Caco-2 (cell line): ENCODE data around the gene NRP2. TPM values are rescaled to one million over a fixed set of nuclear protein-coding genes. Genes with fewer than 3 reads are reported as not detected.

Experiments
- BruUV-seq: library from RNA; stranded (reverse); fragments of 400-500 nt; replicated peaks from 2 replicates; lab custom pipeline; 2021; lab: Mats Ljungman, UMichigan
- CTCF ChIA-PET: fragments of 300-600 bp; sonication (Branson Sonifier 250); formaldehyde crosslinking; loops from one replicate; lab custom pipeline; 2022; ENCODE audit warnings: antibody characterized with exemption; lab: Charles Lee
- POLR2A ChIA-PET: fragments of 300-600 bp; sonication (Branson Sonifier 250); formaldehyde crosslinking; loops from one replicate; lab custom pipeline; 2022; ENCODE audit warnings: antibody characterized with exemption; lab: Charles Lee
- DNase-seq, 2 experiments: peaks; one replicate each; pipeline versions ENCODE4 v3.0.0 to v3.0.0-alpha.2; 2020 to 2022
- H3K27me3 ChIP-seq: replicated peaks from 2 replicates; pipeline ENCODE4 v1.6.0; 2011; ENCODE audit warnings: low read length; ENCODE audit not compliant: control insufficient read depth, insufficient read depth
- H3K36me3 ChIP-seq: 2 replicates; pipeline ENCODE4 v1.5.1; 2011; ENCODE audit warnings: low read length; ENCODE audit not compliant: control insufficient read depth, insufficient read depth
- H3K4me1 ChIP-seq: fragments of 250-450 bp; sonication (Bioruptor Pico); 2 replicates; pipeline ENCODE4 v1.5.1; 2020; ENCODE audit warnings: mild to moderate bottlenecking
- H3K4me3 ChIP-seq: 2 replicates; pipeline ENCODE4 v1.5.1; 2011; ENCODE audit warnings: low read depth, mild to moderate bottlenecking, control low read depth, low read length
- H3K9me3 ChIP-seq: fragments of 250-450 bp; sonication (Bioruptor Pico); 2 replicates; pipeline ENCODE4 v1.5.1; 2020; ENCODE audit warnings: mild to moderate bottlenecking, moderate library complexity
- H3K27ac Mint-ChIP-seq: one replicate; pipeline ENCODE4 v1.8.0; 2022; ENCODE audit warnings: mixed read lengths; ENCODE audit not compliant: unreplicated experiment
- H3K27me3 Mint-ChIP-seq: one replicate; pipeline ENCODE4 v1.8.0; 2022; ENCODE audit warnings: mixed read lengths; ENCODE audit not compliant: insufficient read depth, unreplicated experiment
- H3K36me3 Mint-ChIP-seq: one replicate; pipeline ENCODE4 v1.8.0; 2022; ENCODE audit warnings: mild to moderate bottlenecking, mixed read lengths; ENCODE audit not compliant: insufficient read depth, unreplicated experiment
- H3K4me1 Mint-ChIP-seq: one replicate; pipeline ENCODE4 v1.8.0; 2022; ENCODE audit warnings: low read depth, mixed read lengths; ENCODE audit not compliant: unreplicated experiment
- H3K4me3 Mint-ChIP-seq: one replicate; pipeline ENCODE4 v1.8.0; 2022; ENCODE audit warnings: mild to moderate bottlenecking, moderate library complexity, mixed read lengths; ENCODE audit not compliant: unreplicated experiment
- H3K9me3 Mint-ChIP-seq: one replicate; pipeline ENCODE4 v1.8.0; 2022; ENCODE audit warnings: mixed read lengths; ENCODE audit not compliant: unreplicated experiment
- CTCF ChIP-seq, 2 experiments: fragments of 200-600 bp in 1 of 2; IDR thresholded peaks; 1 replicate in 1 of 2; 2 replicates in 1 of 2; pipeline versions ENCODE4 v1.5.1 to v1.8.0; 2011 to 2022; ENCODE audit warnings: antibody characterized with exemption in 1 of 2, control low read depth in 1 of 2, inconsistent platforms in 1 of 2, low read depth in 1 of 2, low read length in 1 of 2, mild to moderate bottlenecking in 1 of 2, moderate library complexity in 1 of 2; ENCODE audit not compliant: insufficient read depth in 1 of 2, severe bottlenecking in 1 of 2, unreplicated experiment in 1 of 2
- intact Hi-C: fragments of 100-400 bp; cut with micrococcal nuclease; formaldehyde crosslinking; loops from one replicate; pipeline ENCODE4 v1.10.0; 2022; ENCODE audit not compliant: unreplicated experiment
- total RNA-seq: library from RNA; stranded (reverse); gene quantifications from 2 replicates; pipeline ENCODE4 v1.2.3, GENCODE V29; 2022

Gene NRP2
- total RNA-seq, 1 experiment from 2014 or later: 96.9 TPM

GRCh38 chr2:205827809-205828365, 145.6 kb downstream of the NRP2 start:
- Histone ChIP-seq H3K9me3 (peaks cover 2% of the 10 kb centered on the region; the same call in 1 of the 2 replicates), H3K27me3 (no peaks in the 10 kb centered on the region), H3K4me3 (no peak overlapping the region), H3K36me3 (no peaks in the 10 kb centered on the region), H3K4me1 (no peaks in the 10 kb centered on the region)
- CTCF ChIA-PET: no interaction called here
- Mint-ChIP-seq H3K9me3 (no peaks in the 10 kb centered on the region), H3K4me1 (no peaks in the 10 kb centered on the region), H3K27me3 (peaks cover 5% of the 10 kb centered on the region), H3K27ac (no peak overlapping the region), H3K4me3 (no peak overlapping the region), H3K36me3 (no peaks in the 10 kb centered on the region)
- no peak for TF ChIP-seq CTCF (IDR thresholded peaks at IDR 0.05; ENCODE audit: insufficient read depth in 1 of 2, low read depth in 1 of 2, low read length in 1 of 2, severe bottlenecking in 1 of 2, unreplicated experiment in 1 of 2)
- intact Hi-C loops: no loop called here
- POLR2A ChIA-PET: interaction anchor here (0.6 kb wide), 1 partner anchor 108 kb away, joined by 3 read pairs; no protein-coding TSS in a partner anchor
- no peak for DNase-seq
- no TSS peak for BruUV-seq

GRCh38 chr2:205833864-205834263, 151.6 kb downstream of the NRP2 start:
- intact Hi-C loops: no loop called here
- DNase-seq: no peak
- H3K4me1 Mint-ChIP-seq: no peaks in the 10 kb centered on the region
- no peak for TF ChIP-seq CTCF (IDR thresholded peaks at IDR 0.05; ENCODE audit: insufficient read depth in 1 of 2, low read depth in 1 of 2, low read length in 1 of 2, severe bottlenecking in 1 of 2, unreplicated experiment in 1 of 2)
- no peaks in the 10 kb centered on the region for H3K27me3 ChIP-seq
- H3K4me1 ChIP-seq: no peaks in the 10 kb centered on the region
- H3K36me3 ChIP-seq: no peaks in the 10 kb centered on the region
- H3K27ac Mint-ChIP-seq: no peak overlapping the region
- peaks cover 24% of the 10 kb centered on the region for H3K9me3 Mint-ChIP-seq
- no peaks in the 10 kb centered on the region for H3K9me3 ChIP-seq
- H3K27me3 Mint-ChIP-seq: peaks cover 8% of the 10 kb centered on the region
- no peaks in the 10 kb centered on the region for H3K36me3 Mint-ChIP-seq
- no peak overlapping the region for H3K4me3 ChIP-seq
- no TSS peak for BruUV-seq
- ChIA-PET CTCF (no interaction called here), POLR2A (no interaction called here)
- no peak overlapping the region for H3K4me3 Mint-ChIP-seq

GRCh38 chr2:205834796-205835195, 152.5 kb downstream of the NRP2 start:
- Histone ChIP-seq H3K9me3 (no peaks in the 10 kb centered on the region), H3K4me3 (no peak overlapping the region), H3K4me1 (no peaks in the 10 kb centered on the region), H3K27me3 (no peaks in the 10 kb centered on the region), H3K36me3 (no peaks in the 10 kb centered on the region)
- DNase-seq: no peak
- POLR2A ChIA-PET: no interaction called here
- intact Hi-C loops: no loop called here
- CTCF ChIA-PET: no interaction called here
- Mint-ChIP-seq H3K4me3 (no peak overlapping the region), H3K27me3 (peaks cover 11% of the 10 kb centered on the region), H3K27ac (no peak overlapping the region), H3K9me3 (peaks cover 32% of the 10 kb centered on the region), H3K36me3 (no peaks in the 10 kb centered on the region), H3K4me1 (no peaks in the 10 kb centered on the region)
- no peak for TF ChIP-seq CTCF (IDR thresholded peaks at IDR 0.05; ENCODE audit: insufficient read depth in 1 of 2, low read depth in 1 of 2, low read length in 1 of 2, severe bottlenecking in 1 of 2, unreplicated experiment in 1 of 2)
- BruUV-seq: no TSS peak
